Retinal pigment epithelial cell (primary cell): ENCODE measurements around the gene TMEM190.
"Not testable (repeated sequence)": the region's sequence is repeated elsewhere in the genome, so short reads cannot be mapped to it uniquely, and the experiment has no call there.

Source experiments
- DNase-seq: peaks from one replicate; pipeline ENCODE4 v3.0.0-alpha.2; 2010; ENCODE audit warnings: low read depth
- H3K4me3 ChIP-seq: 2 replicates; pipeline ENCODE4 v1.5.1; 2011; ENCODE audit warnings: mild to moderate bottlenecking, low read length, control low read depth, moderate library complexity
- TF ChIP-seq, protein P1 (sequence below): conservative IDR thresholded peaks from 2 replicates; pipeline ENCODE4 v1.5.1; 2011; ENCODE audit warnings: low read depth, low read length, control low read depth, inconsistent platforms

The TMEM190 gene

DNA sequence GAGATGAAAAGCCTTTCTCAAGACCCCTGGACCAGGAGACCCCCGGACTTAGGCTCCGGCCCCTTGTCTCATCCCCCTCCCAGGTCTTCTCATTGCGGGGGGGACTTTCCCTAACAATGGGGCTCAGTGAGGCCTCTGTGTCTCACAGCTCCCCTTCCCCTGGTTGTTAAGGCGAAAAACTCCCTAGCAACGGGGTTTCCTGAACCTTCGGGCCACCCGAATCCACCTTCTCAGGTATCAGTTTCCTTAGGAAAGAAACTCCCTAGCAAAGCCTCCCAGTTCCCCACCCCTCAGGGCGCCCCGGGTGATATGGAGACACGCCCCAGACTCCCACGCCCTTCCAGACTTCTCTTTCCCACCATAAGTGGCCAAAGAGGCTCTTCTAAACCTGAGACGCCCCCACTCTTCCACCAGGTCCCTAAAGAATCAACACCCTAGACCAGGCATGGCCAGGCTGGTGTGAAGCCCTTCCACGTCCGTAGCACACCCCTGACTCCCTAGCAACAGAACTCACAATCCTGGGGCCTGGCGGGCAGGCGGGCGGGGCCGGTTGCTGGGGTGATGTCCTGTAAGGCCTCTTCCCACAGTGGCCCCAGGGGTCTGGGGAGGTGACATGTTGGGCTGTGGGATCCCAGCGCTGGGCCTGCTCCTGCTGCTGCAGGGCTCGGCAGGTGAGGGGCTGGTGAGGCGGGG is at the start of gene TMEM190:
TSS of gene TMEM190 (plus strand) at position 586 of the 693 bp plus-strand sequence. CDS start at position 614, 28 bp downstream.
- TF ChIP-seq, protein P1, sequence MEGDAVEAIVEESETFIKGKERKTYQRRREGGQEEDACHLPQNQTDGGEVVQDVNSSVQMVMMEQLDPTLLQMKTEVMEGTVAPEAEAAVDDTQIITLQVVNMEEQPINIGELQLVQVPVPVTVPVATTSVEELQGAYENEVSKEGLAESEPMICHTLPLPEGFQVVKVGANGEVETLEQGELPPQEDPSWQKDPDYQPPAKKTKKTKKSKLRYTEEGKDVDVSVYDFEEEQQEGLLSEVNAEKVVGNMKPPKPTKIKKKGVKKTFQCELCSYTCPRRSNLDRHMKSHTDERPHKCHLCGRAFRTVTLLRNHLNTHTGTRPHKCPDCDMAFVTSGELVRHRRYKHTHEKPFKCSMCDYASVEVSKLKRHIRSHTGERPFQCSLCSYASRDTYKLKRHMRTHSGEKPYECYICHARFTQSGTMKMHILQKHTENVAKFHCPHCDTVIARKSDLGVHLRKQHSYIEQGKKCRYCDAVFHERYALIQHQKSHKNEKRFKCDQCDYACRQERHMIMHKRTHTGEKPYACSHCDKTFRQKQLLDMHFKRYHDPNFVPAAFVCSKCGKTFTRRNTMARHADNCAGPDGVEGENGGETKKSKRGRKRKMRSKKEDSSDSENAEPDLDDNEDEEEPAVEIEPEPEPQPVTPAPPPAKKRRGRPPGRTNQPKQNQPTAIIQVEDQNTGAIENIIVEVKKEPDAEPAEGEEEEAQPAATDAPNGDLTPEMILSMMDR = no peak
- no peak for DNase-seq

GRCh38 chr19:55328774-55329318 is 47.8 kb upstream of the TMEM190 start:
- DNase-seq = not testable (repeated sequence)

More for the DNA sequence above, at the start of gene TMEM190:
- no peak within 1 kb of the TSS for H3K4me3 ChIP-seq

DNA sequence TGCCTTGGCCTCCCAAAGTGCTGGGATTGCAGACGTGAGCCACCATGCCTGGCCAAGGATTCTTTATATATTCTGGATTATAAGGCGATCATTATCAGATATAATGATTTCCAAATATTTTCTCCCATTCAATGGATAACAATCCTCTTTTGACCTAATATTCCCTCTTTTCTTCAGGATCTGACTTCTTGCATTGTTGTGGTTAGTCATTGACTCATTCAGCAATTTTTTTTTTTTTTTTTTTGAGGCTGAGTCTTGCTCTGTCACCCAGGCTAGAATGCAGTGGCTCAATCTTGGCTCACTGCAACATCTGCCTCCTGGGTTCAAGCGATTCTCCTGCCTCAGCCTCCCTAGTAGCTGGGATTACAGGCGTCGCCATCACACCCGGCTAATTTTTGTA is 46.8 kb upstream of the TMEM190 start:
- not testable (repeated sequence) for H3K4me3 ChIP-seq, DNase-seq

More at GRCh38 chr19:55328774-55329318, 47.8 kb upstream of the TMEM190 start:
- not testable (repeated sequence) for H3K4me3 ChIP-seq

GRCh38 chr19:55333870-55334269 is 42.8 kb upstream of the TMEM190 start:
- H3K4me3 ChIP-seq = no peak overlapping the region
- TF ChIP-seq, protein P1 = no peak
- DNase-seq = no peak

DNA sequence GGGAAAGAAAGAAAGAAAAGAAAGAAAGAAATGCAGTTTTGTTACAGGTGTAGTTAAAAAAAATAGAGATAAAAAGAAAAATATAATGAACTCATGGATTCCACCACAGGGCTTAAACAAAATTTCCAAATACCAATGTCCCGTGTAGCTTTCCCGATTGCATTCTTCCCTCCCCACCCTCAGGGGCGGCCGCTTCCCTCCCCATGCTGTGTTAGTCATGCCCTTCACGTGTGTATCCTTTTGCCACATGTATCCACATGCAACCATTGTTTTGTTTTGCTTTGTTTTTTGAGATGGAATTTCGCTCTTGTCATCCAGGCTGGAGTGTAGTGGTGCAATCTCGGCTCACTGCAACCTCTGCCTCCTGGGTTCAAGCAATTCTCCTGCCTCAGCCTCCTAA is 40.5 kb upstream of the TMEM190 start:
- no peak for DNase-seq
- TF ChIP-seq, protein P1 = no peak
- H3K4me3 ChIP-seq = no peak overlapping the region

- TF ChIP-seq, protein P1 = no peak
- peak within 1 kb of the TSS; percentile 74 for H3K4me3 ChIP-seq
These were observed 37.3 kb upstream of the TMEM190 start, which contains the start of gene KMT5C for GRCh38 chr19:55339105-55339888. KMT5C (plus strand) TSS chr19:55339876; CDS start chr19:55341937, 2,061 bp downstream.

GRCh38 chr19:55339889-55340783 is 36.5 kb upstream of the TMEM190 start:
- peak overlapping the region; percentile 74 for H3K4me3 ChIP-seq
- DNase-seq = no peak
- TF ChIP-seq, protein P1 = no peak

More at GRCh38 chr19:55339105-55339888, 37.3 kb upstream of the TMEM190 start, which contains the start of gene KMT5C:
- peak; percentile 100 for DNase-seq
